Thyroid gland (tissue), 4 donors: Measurements from ENCODE around the gene SULT1A2.

Experiments used
- CTCF ChIP-seq, 6 experiments: fragments of 200-600 bp in 3 of 6; fragments of 450-650 bp in 3 of 6; sonication (generic) in 3 of 6; IDR thresholded peaks; one replicate each; pipeline ENCODE4 v1.5.1; 2016 to 2019; ENCODE audit warnings: antibody characterized with exemption in 6 of 6, mild to moderate bottlenecking in 2 of 6, inconsistent platforms in 1 of 6, moderate library complexity in 1 of 6
- POLR2A ChIP-seq, 2 donors: fragments of 450-650 bp; IDR thresholded peaks; one replicate each; pipeline ENCODE4 v1.6.1; 2017; ENCODE audit warnings: antibody characterized with exemption in 2 of 2, mild to moderate bottlenecking in 2 of 2, moderate library complexity in 1 of 2

- TF ChIP-seq CTCF (IDR thresholded peaks at IDR 0.05) (no peak), POLR2A (IDR thresholded peaks at IDR 0.05) (no peak)
Measured at GRCh38 chr16:28604186-28604565, 7.3 kb upstream of the SULT1A2 start.
